ENCODE data around the gene SLC25A36. TPM values are rescaled to one million over a fixed set of nuclear protein-coding genes. Genes with fewer than 3 reads are reported as not detected.

The SLC25A36 gene
- total and polyA plus RNA-seq, 7 donors: 10.4 to 52.3 (median 23.9) TPM

GRCh38 chr3:140910860-140911259 lies 30.8 kb upstream of the SLC25A36 start:
- intact Hi-C loops (cut with DNase I): no loop called here
- Histone ChIP-seq H3K9me3 (no peaks in the 10 kb centered on the region), H3K27ac (no peak overlapping the region), H3K36me3 (ENCODE audit: insufficient read depth in 1 of 2, low read depth in 1 of 2) (no peaks in the 10 kb centered on the region), H3K27me3 (ENCODE audit: insufficient read depth in 3 of 3, low read length in 2 of 3) (no peaks in the 10 kb centered on the region), H3K4me1 (peaks cover 2% of the 10 kb centered on the region), H3K4me3 (no peak overlapping the region)
- TF ChIP-seq, protein P1, sequence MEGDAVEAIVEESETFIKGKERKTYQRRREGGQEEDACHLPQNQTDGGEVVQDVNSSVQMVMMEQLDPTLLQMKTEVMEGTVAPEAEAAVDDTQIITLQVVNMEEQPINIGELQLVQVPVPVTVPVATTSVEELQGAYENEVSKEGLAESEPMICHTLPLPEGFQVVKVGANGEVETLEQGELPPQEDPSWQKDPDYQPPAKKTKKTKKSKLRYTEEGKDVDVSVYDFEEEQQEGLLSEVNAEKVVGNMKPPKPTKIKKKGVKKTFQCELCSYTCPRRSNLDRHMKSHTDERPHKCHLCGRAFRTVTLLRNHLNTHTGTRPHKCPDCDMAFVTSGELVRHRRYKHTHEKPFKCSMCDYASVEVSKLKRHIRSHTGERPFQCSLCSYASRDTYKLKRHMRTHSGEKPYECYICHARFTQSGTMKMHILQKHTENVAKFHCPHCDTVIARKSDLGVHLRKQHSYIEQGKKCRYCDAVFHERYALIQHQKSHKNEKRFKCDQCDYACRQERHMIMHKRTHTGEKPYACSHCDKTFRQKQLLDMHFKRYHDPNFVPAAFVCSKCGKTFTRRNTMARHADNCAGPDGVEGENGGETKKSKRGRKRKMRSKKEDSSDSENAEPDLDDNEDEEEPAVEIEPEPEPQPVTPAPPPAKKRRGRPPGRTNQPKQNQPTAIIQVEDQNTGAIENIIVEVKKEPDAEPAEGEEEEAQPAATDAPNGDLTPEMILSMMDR (IDR thresholded peaks at IDR 0.05): no peak
- no peak for DNase-seq
- 41 to 55% (median 46%) methylated on average over 5 of the region's 5 CpGs for WGBS, 3 donors
- ATAC-seq: peak in 2 of 4 donors; percentile 46 to 47

- no peaks in the 10 kb centered on the region for H3K9me3 ChIP-seq
- ATAC-seq (no peak), DNase-seq (no peak)
- WGBS, 3 donors: 30 to 57% (median 45%) methylated on average over 2 of the region's 2 CpGs
- no peaks in the 10 kb centered on the region for H3K27me3 ChIP-seq (ENCODE audit: insufficient read depth in 3 of 3, low read length in 2 of 3)
- H3K36me3 ChIP-seq (ENCODE audit: insufficient read depth in 1 of 2, low read depth in 1 of 2): no peaks in the 10 kb centered on the region
- no peak overlapping the region for H3K4me3 ChIP-seq
- H3K27ac ChIP-seq: no peak overlapping the region
- peaks cover 2% of the 10 kb centered on the region for H3K4me1 ChIP-seq
- TF ChIP-seq, protein P1 (IDR thresholded peaks at IDR 0.05): no peak
- intact Hi-C loops (cut with DNase I): no loop called here
Observed at GRCh38 chr3:140911822-140912221, 29.8 kb upstream of the SLC25A36 start.

DNA sequence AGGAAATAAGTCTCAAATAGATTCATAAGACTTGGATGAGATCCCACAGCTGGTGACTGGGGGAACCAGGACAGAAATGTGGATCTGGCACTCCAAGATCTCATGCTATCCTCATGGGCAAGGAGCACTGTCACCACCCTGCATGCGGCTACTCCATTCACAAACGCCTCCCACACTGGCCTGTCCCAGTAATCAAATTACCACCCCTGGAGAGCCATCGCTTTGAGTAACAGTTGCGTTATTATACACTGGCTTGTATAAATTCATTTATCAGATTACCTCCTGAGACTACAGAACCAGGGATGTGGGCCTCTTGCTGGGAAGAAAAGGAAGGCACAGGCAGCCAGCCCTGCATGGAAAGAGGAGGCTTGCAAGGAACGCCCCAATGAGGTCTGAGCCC lies 27.9 kb upstream of the SLC25A36 start:
- 54 to 74% (median 55%) methylated on average over 5 of the region's 5 CpGs for WGBS, 3 donors
- TF ChIP-seq, protein P1 (IDR thresholded peaks at IDR 0.05): no peak
- Histone ChIP-seq H3K27me3 (ENCODE audit: insufficient read depth in 3 of 3, low read length in 2 of 3) (no peaks in the 10 kb centered on the region), H3K27ac (no peak overlapping the region), H3K4me1 (peaks cover 9% of the 10 kb centered on the region), H3K36me3 (ENCODE audit: insufficient read depth in 1 of 2, low read depth in 1 of 2) (no peaks in the 10 kb centered on the region), H3K9me3 (no peaks in the 10 kb centered on the region), H3K4me3 (no peak overlapping the region)
- DNase-seq: no peak
- peak in 3 of 4 donors; percentile 39 to 80 (median 42) for ATAC-seq
- intact Hi-C loops (cut with DNase I): no loop called here

GRCh38 chr3:140914384-140914945 lies 27.2 kb upstream of the SLC25A36 start:
- no peaks in the 10 kb centered on the region for H3K9me3 ChIP-seq
- intact Hi-C loops (cut with DNase I): no loop called here
- no peaks in the 10 kb centered on the region for H3K36me3 ChIP-seq (ENCODE audit: insufficient read depth in 1 of 2, low read depth in 1 of 2)
- H3K4me3 ChIP-seq: no peak overlapping the region
- peaks cover 9% of the 10 kb centered on the region for H3K4me1 ChIP-seq
- ATAC-seq (peak in 2 of 4 donors; percentile 18 to 65), DNase-seq (no peak)
- H3K27me3 ChIP-seq (ENCODE audit: insufficient read depth in 3 of 3, low read length in 2 of 3): no peaks in the 10 kb centered on the region
- TF ChIP-seq, protein P1 (IDR thresholded peaks at IDR 0.05): no peak
- 66 to 78% (median 71%) methylated on average over 4 of the region's 4 CpGs for WGBS, 3 donors
- H3K27ac ChIP-seq: no peak overlapping the region

GRCh38 chr3:140916603-140917002 lies 25.0 kb upstream of the SLC25A36 start:
- Histone ChIP-seq H3K4me1 (peaks cover 9% of the 10 kb centered on the region), H3K4me3 (no peak overlapping the region), H3K27ac (no peak overlapping the region), H3K27me3 (ENCODE audit: insufficient read depth in 3 of 3, low read length in 2 of 3) (no peaks in the 10 kb centered on the region), H3K9me3 (no peaks in the 10 kb centered on the region), H3K36me3 (ENCODE audit: insufficient read depth in 1 of 2, low read depth in 1 of 2) (no peaks in the 10 kb centered on the region)
- intact Hi-C loops (cut with DNase I): no loop called here
- TF ChIP-seq, protein P1 (IDR thresholded peaks at IDR 0.05): no peak
- no peak for ATAC-seq
- no peak for DNase-seq

Data from psoas muscle (tissue), 8 donors.